Measurements from ENCODE around the gene LRTM2. TPM values are rescaled to one million over a fixed set of nuclear protein-coding genes. Genes with fewer than 3 reads are reported as not detected.

LRTM2 gene
- total RNA-seq, 1 donor from 2014 or later = not detected

- no peak for DNase-seq (ENCODE audit: low spot score)
Measured at GRCh38 chr12:1829306-1829900, 9.0 kb downstream of the LRTM2 start.

GRCh38 chr12:1830401-1830845 is 10.1 kb downstream of the LRTM2 start:
- DNase-seq (ENCODE audit: low spot score) = no peak

GRCh38 chr12:1830981-1831963 is 10.9 kb downstream of the LRTM2 start:
- no peak for DNase-seq (ENCODE audit: low spot score)

GRCh38 chr12:1832801-1833595 is 12.6 kb downstream of the LRTM2 start:
- no peak for DNase-seq (ENCODE audit: low spot score)

- DNase-seq (ENCODE audit: low spot score) = no peak
Measured at GRCh38 chr12:1833596-1834028, 13.2 kb downstream of the LRTM2 start.

GRCh38 chr12:1834186-1834925 is 14.0 kb downstream of the LRTM2 start:
- DNase-seq (ENCODE audit: low spot score) = no peak

- DNase-seq (ENCODE audit: low spot score) = no peak
Measured at GRCh38 chr12:1835211-1836131, 15.1 kb downstream of the LRTM2 start.

- no peak for DNase-seq (ENCODE audit: low spot score)
Measured at GRCh38 chr12:1836241-1836803, 16.0 kb downstream of the LRTM2 start.

- no peak for DNase-seq (ENCODE audit: low spot score)
Measured at GRCh38 chr12:1836854-1837421, 16.6 kb downstream of the LRTM2 start.

- DNase-seq (ENCODE audit: low spot score) = no peak
Measured at GRCh38 chr12:1837541-1838204, 17.3 kb downstream of the LRTM2 start.

- DNase-seq (ENCODE audit: low spot score) = no peak
Measured at GRCh38 chr12:1838205-1838993, 18.0 kb downstream of the LRTM2 start.

GRCh38 chr12:1838994-1839365 is 18.6 kb downstream of the LRTM2 start:
- DNase-seq (ENCODE audit: low spot score) = no peak

- DNase-seq (ENCODE audit: low spot score) = no peak
Measured at GRCh38 chr12:1839464-1839863, 19.1 kb downstream of the LRTM2 start.

- no peak for DNase-seq (ENCODE audit: low spot score)
Measured at GRCh38 chr12:1839956-1840951, 19.9 kb downstream of the LRTM2 start.

GRCh38 chr12:1840981-1841425 is 20.6 kb downstream of the LRTM2 start:
- no peak for DNase-seq (ENCODE audit: low spot score)

- no peak for DNase-seq (ENCODE audit: low spot score)
Measured at GRCh38 chr12:1841586-1842182, 21.3 kb downstream of the LRTM2 start.
